COLO668 (cell line): ENCODE results near the gene ELP6.

Experiments used
- DNase-seq: peaks from one replicate; lab custom pipeline; 2025; ENCODE audit not compliant: unreplicated experiment; lab: John Stamatoyannopoulos, UW

The ELP6 gene, protein sequence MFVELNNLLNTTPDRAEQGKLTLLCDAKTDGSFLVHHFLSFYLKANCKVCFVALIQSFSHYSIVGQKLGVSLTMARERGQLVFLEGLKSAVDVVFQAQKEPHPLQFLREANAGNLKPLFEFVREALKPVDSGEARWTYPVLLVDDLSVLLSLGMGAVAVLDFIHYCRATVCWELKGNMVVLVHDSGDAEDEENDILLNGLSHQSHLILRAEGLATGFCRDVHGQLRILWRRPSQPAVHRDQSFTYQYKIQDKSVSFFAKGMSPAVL

DNA sequence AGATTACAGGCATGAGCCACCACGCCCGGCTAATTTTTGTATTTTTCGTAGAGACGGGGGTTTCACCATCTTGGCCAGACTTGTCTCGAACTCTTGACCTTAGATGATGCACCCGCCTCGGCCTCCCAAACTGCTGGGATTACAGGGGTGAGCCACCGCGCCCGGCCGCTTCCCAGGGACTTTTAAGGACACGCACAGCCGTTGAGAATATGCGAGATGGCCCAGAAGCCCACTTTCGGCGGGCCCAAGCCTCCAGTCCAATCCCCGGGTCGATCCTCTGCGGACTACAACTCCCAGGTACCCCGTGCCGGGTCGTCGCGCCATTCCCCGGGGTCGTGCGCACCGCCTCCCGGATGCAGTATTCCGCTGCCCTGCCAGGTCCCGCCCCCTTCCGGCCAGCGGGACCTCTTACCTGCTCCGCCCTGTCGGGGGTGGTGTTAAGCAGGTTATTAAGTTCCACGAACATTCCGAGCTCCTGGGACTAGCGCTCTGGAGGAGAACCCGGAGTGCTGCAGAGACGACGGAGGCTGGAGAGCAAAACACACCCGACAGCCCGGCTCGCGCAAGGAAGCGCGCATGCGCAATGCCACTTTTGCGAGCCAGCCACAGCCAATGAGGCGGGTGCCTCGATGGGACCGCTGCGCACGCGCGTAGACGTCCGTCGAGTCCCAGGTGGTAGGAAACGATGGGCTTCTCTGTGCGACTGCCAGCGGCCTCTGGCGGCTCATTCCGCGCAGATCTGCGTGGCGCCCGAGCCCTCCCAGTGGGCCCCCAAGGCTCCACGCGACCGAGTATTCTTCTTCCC, at the start of gene ELP6:
Gene ELP6, minus strand, starts transcription at position 588 of the 805 bp plus-strand sequence. Its CDS starts 122 bp downstream, at position 466.
- DNase-seq = peak; percentile 93

DNA sequence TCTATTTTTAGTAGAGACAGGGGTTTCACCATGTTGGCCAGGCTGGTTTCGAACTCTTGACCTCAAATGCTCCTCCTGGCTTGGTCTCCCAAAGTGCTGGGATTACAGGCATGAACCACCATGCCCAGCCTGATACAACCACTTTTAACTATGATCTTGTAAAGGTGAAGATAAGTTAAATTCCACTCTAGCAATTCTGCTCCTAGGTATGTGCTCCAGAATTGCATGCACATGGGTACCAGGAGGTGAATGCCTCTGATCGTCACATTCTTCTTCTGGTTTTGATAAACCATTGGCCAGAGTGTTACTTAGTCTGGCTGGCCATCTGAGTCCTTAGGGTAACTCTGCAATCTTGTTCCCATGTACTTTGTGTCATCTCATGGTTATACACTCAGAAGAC, 42.8 kb upstream of the ELP6 start:
- no peak for DNase-seq

DNA sequence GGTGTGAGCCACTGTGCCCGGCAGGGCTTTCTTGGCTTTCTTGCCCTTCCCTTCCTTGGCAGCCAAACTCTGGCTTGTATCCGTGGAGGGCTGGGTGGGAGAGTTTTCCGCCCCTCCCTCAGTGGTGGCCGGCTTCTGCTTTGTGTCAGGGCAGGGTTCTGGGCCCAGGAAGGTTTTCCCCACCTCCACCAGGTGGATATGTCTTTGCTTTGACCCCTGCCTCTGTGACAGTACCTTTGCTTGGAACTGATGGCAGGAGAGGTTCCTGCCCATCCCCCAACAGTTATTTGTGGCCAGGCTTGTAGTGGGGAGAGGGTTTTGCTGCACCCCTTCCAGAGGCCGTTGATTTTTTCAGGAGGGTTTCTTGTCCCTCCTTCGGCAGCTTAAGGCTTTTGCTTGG, 40.8 kb upstream of the ELP6 start:
- DNase-seq = no peak

DNA sequence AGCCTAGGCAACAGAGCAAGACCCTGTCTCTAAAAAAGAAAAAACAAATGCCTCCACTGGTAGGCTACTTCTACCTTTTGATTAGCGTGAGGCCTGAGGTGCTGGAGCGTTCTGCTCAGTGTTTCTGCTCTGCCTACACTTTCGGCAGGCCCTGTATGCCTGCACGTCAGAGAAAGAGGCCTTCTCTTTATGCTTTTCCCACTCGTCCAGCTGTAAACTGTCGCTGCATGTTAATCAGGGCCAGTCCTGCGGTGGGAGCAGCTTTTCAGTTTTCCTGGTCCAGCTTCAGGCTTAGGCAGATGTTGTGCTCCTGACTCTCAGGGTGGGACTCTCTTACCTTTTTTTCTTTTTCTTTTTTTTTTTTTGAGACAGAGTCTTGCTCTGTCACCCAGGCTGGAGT, 39.9 kb upstream of the ELP6 start:
- no peak for DNase-seq

DNA sequence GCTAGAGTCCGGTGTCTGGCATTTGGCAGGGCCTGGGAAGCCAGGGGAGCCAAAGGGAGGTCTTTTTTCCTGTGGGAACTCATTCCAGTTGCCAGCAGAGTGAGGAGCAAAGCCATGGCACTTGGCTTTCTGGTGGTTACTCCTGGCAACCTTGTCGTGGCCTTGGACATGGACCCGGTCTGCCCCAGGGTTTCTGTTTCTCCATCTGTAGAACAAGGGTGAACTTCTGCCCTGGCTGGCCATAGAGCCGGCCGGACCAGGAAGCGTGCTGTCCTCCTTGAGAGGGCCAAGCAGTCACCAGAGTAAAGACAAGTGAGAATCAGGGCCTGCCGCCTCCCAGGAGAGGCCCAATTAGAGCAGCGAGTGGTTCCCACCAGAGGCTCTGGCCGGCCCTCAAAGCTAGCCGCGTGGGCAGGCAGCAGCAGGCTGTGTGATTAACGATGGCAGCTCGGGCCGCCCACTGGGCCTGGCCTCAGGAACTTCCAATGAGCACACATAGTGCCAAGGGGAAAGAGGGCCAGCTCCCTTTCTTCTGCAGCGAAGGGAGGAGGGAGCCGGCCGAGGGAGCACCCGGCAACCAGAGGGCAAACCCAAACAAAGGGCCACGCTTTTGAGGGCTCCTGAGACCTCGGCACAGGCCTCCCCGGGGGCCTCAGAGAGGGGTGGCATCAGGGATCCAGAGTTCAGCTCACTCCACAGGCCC, 29.1 kb upstream of the ELP6 start:
- DNase-seq = no peak

DNA sequence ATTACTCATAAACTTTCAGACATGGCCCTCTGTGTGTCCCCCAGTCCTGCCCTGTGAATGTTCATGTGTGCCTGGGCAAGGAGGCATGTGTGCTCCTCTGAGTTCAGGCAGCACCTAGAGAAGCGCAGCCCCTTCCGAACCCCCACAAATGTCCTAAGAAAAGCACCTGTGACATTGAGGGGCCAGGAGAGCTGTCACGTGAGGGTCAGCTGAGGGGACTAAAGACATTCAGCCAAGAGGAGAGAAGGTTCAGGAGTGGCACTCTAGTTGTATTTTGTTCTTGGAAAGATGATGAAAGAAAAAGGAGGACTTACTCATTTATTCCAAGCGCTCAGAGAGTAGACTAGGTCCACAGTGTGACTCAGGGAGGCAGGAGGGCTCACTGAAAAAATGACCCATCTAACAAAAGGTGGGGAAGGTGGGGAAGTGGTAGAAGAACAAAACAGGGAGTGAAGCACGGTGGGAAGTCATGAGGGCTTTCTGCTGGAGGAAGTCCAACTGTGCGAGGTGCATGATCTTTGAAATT, 28.1 kb upstream of the ELP6 start:
- no peak for DNase-seq

DNA sequence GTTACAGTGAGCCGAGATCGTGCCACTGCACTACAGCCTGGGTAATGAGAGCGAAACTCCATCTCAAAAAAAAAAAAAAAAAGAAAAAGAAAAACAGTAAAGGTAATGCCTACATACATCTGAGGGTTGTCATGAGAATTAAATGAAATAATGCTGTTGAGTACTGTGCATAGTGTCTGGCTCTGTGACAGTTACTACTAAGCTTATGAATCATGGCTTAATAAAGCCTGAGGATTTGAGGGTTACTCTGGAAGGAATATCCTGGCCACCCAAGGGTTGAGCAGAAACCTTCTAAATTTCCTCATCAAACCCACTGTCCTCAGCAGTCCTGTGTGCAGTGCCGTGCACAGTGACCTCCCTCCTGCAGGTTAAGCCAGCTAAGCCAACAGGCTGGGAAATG, 26.8 kb upstream of the ELP6 start:
- no peak for DNase-seq

DNA sequence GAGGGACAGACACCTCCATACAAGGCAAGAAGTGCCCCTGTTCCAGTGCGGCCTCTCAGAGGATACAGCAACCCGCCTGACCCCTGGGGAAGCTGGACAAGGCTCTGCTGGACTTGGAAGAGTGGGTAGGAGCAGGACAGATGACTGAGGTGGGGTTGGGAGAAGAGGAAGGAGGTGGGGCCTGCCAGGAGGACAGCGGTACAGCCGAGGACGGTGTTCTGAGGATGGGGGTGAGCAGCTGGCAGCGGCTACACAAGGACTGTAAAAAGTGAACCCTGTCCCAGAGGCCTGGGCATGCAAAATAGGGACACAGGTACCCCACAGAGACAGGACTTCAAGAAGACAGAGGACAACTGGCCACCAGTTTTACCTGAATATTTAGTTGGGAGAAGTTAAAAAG, 23.5 kb upstream of the ELP6 start:
- no peak for DNase-seq

DNA sequence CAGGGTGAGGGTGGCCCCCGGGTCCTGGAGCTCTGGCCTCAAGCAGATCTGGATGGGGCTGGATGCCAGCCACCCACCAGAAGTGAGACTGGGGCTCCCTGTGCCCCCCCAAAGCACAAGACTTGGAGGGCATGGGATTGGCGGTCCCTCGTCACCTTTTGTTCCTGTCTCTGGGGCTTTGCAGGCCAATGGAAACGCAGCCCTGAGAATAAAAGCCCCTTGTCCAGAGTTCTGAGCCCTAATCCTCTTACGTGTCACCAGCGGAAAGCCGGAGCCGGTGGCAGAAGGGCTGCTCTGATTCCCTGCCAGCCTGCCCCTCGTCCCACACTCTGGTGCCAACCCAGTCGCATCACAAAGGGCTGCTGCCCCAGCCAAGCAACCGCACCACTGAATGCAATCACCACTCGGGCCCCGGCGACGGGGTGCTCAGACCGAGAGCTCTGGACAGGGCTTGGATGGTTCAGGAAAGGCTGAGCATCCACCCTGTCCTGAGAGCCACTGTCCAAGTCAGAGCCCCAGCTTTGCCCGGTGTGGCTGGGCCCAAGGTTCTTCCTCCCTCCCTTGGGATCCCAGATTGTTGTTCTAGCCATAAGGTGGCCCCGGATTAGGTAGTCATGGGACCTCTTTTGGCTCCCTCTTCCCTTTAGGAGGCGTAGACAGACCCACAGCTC, 22.8 kb upstream of the ELP6 start:
- DNase-seq = no peak

DNA sequence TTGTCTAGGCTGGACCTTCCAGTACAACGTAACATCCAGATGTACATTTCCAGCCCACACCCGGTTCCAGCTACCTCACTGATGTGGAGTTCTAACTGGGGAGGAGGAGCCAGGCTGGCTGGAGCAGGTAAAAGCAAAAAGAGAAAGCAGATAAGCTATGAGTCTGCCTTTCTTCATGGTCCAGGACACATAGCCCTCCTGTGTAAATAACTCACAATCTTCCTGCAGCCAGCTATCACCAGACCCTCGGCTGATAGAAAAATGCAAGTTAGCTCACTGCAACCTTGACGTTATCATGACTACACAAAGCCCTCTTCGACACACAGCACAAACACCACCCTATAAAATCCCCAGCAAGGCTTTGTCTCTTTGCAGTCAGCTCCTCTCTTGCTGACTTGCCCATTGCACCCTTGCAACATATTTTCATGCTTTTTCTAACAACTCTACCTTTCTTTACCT, 20.5 kb upstream of the ELP6 start:
- no peak for DNase-seq

DNA sequence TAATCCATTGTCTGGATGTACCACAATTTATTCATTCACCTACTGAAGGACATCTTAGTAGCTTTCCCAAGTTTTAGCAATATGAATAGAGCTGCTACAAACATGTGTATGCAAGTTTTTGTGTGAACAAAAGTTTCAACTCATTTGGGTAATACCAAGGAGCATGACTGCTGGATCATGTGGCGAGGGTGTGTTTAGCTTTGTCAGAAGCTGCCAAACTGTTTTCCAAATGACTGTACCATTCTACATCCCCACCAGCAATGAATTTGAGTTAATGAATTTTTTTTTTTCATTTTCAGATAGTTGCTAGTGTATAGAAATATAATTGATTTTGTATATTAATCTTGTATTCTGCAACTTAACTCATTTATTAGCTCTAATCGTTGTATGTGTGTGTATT, 20.0 kb upstream of the ELP6 start:
- DNase-seq = no peak

DNA sequence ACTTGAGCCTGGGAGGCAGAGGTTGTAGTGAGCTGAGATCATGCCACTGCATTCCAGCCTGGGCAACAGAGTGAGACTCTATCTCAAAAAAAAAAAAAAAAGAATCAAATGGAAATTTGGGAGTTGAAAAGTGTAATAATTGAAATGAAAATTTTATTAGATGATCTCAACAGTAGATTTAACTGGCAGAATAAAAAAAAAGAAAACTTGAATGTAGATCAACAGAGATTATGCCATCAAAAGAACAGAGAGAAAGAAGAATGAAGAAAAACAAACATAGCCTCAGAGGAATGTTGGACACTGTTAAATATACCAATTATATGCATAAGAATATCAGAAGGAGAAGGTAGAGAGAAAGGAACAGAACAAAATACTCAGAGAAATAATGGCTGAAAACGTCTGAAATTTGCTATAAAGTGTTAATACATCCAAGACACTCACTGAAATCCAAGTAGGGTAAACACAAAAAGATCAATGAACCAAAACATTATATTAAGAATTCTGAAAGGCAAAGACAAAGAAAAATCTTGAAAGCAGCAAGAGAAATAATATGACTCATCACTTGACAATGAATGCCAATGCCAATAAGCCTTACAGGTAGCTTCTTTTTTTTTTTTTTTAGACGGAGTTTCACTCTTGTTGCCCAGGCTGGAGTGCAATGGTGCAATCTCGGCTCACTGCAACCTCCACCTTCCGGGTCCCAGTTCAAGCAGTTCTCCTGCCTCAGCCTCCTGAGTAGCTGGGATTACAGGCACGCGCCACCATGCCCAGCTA, 14.6 kb upstream of the ELP6 start:
- no peak for DNase-seq

DNA sequence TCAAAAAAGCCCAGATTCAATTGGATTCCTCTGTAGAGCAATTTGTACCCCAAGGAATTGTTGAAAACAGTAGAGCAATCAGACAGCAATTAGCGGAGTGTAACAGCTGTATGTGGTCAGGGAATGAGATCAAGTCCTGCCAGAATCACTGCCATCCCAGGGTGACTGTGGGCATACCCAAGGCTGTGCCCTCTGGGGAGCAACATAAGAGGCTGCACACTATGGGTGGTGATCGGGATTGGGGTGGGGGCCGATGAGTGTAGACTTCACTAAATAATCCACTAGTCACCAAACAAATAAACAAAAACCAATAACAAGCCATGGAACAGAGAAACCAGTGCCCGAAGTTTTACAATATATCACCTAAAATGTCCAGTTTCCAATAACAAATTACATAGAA, 12.1 kb upstream of the ELP6 start:
- DNase-seq = no peak

DNA sequence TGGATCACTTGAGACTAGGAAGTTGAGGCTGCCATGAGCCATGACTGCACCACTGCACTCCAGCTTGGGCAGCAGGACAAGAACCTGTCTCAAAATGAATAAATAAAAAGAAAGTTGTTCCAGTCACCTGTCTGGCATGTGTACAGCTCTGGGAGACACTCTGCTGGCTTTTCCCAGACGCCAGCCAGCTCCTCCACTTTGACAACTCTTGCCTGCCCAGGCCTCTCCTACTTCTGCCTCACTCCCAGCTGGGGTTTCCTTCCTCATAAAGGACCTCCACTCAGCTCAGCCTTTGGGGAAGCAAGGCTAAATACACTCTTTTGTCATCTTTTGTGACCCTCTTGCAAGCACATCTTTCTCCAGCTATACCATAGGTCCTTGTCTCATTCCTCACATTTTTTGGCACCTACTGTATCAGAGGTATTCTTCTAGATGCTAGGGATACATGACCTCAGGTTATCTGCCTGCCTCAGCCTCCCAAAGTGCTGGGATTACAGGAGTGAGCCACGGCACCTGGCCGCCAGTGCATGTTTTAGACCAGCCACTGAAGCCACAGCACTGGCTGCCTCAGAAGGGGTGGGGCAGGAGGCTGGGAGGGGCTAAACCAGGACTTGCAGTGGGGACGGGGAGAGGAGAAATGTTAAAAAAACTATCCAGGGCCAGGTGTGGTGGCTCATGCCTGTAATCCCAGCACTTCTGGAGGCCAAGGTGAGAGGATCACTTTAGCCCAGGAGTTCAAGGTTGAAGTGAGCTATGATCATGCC, 10.0 kb upstream of the ELP6 start:
- no peak for DNase-seq

DNA sequence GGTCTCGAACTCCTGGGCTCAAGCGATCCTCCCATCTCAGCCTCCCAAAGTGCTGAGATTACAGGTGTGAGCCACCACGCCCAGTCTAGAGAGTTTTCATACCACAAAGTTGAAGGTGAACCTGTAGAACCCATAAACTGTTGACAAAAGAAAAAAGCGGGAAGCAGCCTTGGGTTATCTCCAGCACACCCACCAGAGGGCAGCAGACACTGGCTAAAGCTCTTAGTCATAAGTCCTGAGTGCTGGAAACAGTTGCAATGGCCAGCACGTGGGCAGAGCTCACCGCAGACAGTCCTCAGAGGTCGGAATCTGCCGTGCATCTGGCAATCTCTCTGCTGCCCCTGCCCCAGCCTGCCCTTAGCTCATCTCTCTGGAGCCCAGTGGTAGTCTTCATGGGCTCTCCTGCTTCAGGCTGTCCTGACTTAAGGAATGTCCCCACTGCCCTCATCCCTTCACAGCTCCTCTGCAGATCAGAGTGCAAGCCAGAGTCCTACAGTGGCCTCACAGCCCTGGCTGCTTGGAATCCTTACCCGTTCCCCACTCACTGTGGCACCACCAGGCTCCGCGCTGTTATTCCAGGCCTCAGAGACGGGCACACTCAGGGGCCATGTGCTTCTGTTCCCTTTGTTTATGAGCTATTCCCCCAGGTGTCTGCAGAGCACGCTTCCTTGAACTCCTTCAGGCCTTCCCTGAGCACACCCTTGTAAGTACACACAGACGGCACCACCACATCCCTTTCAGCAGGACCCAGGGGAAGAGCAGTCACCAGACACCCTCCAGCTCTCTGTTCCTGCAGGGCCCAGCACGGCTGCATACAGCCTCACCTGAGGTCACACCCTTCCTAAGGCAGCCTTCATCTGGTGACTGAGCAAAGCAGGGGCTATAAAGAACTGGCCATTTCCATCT, 8.8 kb upstream of the ELP6 start:
- DNase-seq = peak; percentile 80

DNA sequence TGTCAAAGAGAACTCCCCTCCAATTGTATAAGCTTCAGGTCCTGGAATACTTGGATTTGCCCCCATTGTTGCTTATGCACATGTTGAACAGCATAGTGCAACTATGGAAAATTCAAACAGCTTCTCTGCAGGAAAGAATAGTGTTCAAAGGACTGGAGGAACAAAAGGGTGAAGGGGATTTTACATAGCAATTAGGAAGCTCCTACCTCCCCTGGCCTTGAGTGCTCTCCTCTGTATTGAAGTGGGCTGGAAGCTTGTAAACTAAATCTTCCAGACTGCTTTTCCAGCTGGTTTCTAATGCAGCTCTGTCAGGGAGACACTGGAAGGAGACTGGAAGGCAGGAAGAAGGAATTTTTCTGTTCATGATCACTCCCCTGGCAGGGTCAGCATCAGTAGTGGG, 7.2 kb upstream of the ELP6 start:
- DNase-seq = no peak

DNA sequence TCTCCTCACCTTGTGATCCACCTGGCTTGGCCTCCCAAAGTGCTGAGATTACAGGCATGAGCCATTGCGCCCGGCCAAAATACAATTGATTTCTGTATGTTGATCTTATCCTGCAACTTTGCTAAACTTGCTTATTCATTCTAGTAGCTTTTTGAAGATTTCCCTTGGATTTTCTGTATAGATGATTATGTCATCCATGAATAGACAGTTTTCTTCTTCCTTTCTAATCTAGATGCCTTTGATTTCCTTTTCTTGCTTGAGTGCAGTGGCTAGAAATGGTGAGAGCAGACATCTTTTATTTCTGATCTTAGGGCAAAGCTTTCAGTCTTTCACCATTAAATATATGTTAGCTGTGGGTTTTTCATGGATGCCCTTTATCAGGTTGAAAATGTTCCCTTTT, 4.4 kb upstream of the ELP6 start:
- no peak for DNase-seq

DNA sequence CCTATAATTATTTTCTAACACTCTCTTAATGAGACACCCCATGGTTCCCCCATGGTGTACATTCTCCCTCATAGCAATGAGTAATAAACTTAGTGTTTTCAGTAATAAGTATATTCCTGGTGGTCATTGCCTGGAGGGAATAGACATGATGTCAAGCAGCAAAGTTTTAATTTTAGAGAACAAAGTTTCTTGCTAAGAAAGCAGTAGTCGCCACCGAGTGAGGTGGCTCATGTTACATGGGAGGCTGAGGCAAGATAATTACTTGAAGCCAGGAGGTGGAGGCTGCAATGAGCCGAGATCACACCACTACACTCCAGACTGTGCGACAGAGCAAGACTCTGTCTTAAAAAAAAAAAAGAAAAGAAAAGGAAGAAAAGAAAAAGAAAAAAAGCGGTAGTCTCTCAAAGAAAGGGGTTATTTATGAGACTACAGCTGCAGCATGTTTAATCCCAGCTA, 2.4 kb upstream of the ELP6 start:
- DNase-seq = no peak

DNA sequence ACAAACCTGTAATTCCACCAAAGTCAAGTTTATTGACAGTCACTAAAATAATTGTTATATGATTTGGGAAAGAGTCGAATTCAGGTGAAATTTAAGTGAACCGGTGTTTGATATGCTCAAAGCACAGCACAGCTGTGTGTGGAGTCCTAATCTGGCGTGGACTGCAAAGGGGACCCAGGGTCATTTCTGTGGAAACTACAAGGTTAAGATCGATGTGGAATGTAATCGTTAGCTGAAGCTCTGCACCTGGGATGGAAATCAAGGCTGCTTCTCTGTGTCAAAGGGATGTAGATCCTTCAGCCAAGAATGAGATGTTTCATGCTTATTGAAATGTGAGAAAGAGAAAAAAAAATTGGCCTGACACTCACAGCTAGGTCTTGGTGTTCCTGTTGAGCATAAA, 1.6 kb upstream of the ELP6 start:
- no peak for DNase-seq
